ENCODE data around the gene NEUROD2.

NEUROD2 gene

GRCh38 chr17:39564211-39564848 is 43.4 kb downstream of the NEUROD2 start:
- no peaks in the 10 kb centered on the region for H3K9me3 ChIP-seq (ENCODE audit: control insufficient read depth, low read length)
- DNase-seq: no peak
- no peaks in the 10 kb centered on the region for H3K4me1 ChIP-seq (ENCODE audit: control insufficient read depth, insufficient read depth, low read length, poor library complexity, severe bottlenecking)
- no peak overlapping the region for H3K27ac ChIP-seq (ENCODE audit: insufficient read depth, low read length, poor library complexity, severe bottlenecking)
- no peak overlapping the region for H3K4me3 ChIP-seq (ENCODE audit: insufficient read depth, low read depth, low read length, poor library complexity, severe bottlenecking)
- H3K36me3 ChIP-seq (ENCODE audit: control insufficient read depth, insufficient read depth, low read length): peaks cover 42% of the 10 kb centered on the region
- H3K27me3 ChIP-seq (replicated peaks; ENCODE audit: control insufficient read depth, insufficient read depth, low read length, poor library complexity, severe bottlenecking): no peaks in the 10 kb centered on the region

- Histone ChIP-seq H3K36me3 (ENCODE audit: control insufficient read depth, insufficient read depth, low read length) (peaks cover 33% of the 10 kb centered on the region), H3K9me3 (ENCODE audit: control insufficient read depth, low read length) (no peaks in the 10 kb centered on the region), H3K4me1 (ENCODE audit: control insufficient read depth, insufficient read depth, low read length, poor library complexity, severe bottlenecking) (no peaks in the 10 kb centered on the region), H3K27me3 (replicated peaks; ENCODE audit: control insufficient read depth, insufficient read depth, low read length, poor library complexity, severe bottlenecking) (no peaks in the 10 kb centered on the region), H3K27ac (ENCODE audit: insufficient read depth, low read length, poor library complexity, severe bottlenecking) (no peak overlapping the region), H3K4me3 (ENCODE audit: insufficient read depth, low read depth, low read length, poor library complexity, severe bottlenecking) (no peak overlapping the region)
- no peak for DNase-seq
These were observed 44.2 kb downstream of the NEUROD2 start for GRCh38 chr17:39563476-39563875.

- H3K27me3 ChIP-seq (replicated peaks; ENCODE audit: control insufficient read depth, insufficient read depth, low read length, poor library complexity, severe bottlenecking): no peaks in the 10 kb centered on the region
- no peak overlapping the region for H3K27ac ChIP-seq (ENCODE audit: insufficient read depth, low read length, poor library complexity, severe bottlenecking)
- no peak for DNase-seq
- H3K36me3 ChIP-seq (ENCODE audit: control insufficient read depth, insufficient read depth, low read length): peaks cover 36% of the 10 kb centered on the region
- no peaks in the 10 kb centered on the region for H3K4me1 ChIP-seq (ENCODE audit: control insufficient read depth, insufficient read depth, low read length, poor library complexity, severe bottlenecking)
- H3K4me3 ChIP-seq (ENCODE audit: insufficient read depth, low read depth, low read length, poor library complexity, severe bottlenecking): no peak overlapping the region
- no peaks in the 10 kb centered on the region for H3K9me3 ChIP-seq (ENCODE audit: control insufficient read depth, low read length)
These were observed 44.7 kb downstream of the NEUROD2 start for GRCh38 chr17:39562976-39563375.

GRCh38 chr17:39562395-39562794 is 45.3 kb downstream of the NEUROD2 start:
- no peak for DNase-seq
- H3K9me3 ChIP-seq (ENCODE audit: control insufficient read depth, low read length): no peaks in the 10 kb centered on the region
- peaks cover 35% of the 10 kb centered on the region for H3K36me3 ChIP-seq (ENCODE audit: control insufficient read depth, insufficient read depth, low read length)
- H3K4me3 ChIP-seq (ENCODE audit: insufficient read depth, low read depth, low read length, poor library complexity, severe bottlenecking): no peak overlapping the region
- H3K27ac ChIP-seq (ENCODE audit: insufficient read depth, low read length, poor library complexity, severe bottlenecking): no peak overlapping the region
- H3K27me3 ChIP-seq (replicated peaks; ENCODE audit: control insufficient read depth, insufficient read depth, low read length, poor library complexity, severe bottlenecking): no peaks in the 10 kb centered on the region
- H3K4me1 ChIP-seq (ENCODE audit: control insufficient read depth, insufficient read depth, low read length, poor library complexity, severe bottlenecking): no peaks in the 10 kb centered on the region

GRCh38 chr17:39556423-39556822 is 51.3 kb downstream of the NEUROD2 start:
- no peak for DNase-seq
- Histone ChIP-seq H3K4me1 (ENCODE audit: control insufficient read depth, insufficient read depth, low read length, poor library complexity, severe bottlenecking) (no peaks in the 10 kb centered on the region), H3K27ac (ENCODE audit: insufficient read depth, low read length, poor library complexity, severe bottlenecking) (no peak overlapping the region), H3K4me3 (ENCODE audit: insufficient read depth, low read depth, low read length, poor library complexity, severe bottlenecking) (no peak overlapping the region), H3K9me3 (ENCODE audit: control insufficient read depth, low read length) (no peaks in the 10 kb centered on the region), H3K27me3 (replicated peaks; ENCODE audit: control insufficient read depth, insufficient read depth, low read length, poor library complexity, severe bottlenecking) (no peaks in the 10 kb centered on the region), H3K36me3 (ENCODE audit: control insufficient read depth, insufficient read depth, low read length) (peaks cover 38% of the 10 kb centered on the region)

GRCh38 chr17:39555368-39555767 is 52.4 kb downstream of the NEUROD2 start:
- H3K27ac ChIP-seq (ENCODE audit: insufficient read depth, low read length, poor library complexity, severe bottlenecking): no peak overlapping the region
- H3K4me1 ChIP-seq (ENCODE audit: control insufficient read depth, insufficient read depth, low read length, poor library complexity, severe bottlenecking): no peaks in the 10 kb centered on the region
- peaks cover 35% of the 10 kb centered on the region for H3K36me3 ChIP-seq (ENCODE audit: control insufficient read depth, insufficient read depth, low read length)
- no peaks in the 10 kb centered on the region for H3K27me3 ChIP-seq (replicated peaks; ENCODE audit: control insufficient read depth, insufficient read depth, low read length, poor library complexity, severe bottlenecking)
- H3K4me3 ChIP-seq (ENCODE audit: insufficient read depth, low read depth, low read length, poor library complexity, severe bottlenecking): no peak overlapping the region
- DNase-seq: no peak
- H3K9me3 ChIP-seq (ENCODE audit: control insufficient read depth, low read length): no peaks in the 10 kb centered on the region

All from effector memory CD4-positive, alpha-beta T cell (primary cell).